GM20431 (cell line): Measurements from ENCODE around the gene SMIM20.
"Not testable (repeated sequence)": the region's sequence is repeated elsewhere in the genome, so short reads cannot be mapped to it uniquely, and the experiment has no call there.

Experiments used
- in situ Hi-C: fragments of 300-500 bp; cut with MseI, MboI; formaldehyde crosslinking; loops from one replicate; pipeline ENCODE4 v1.15.0; 2020; ENCODE audit warnings: low sequenced_read_pairs; ENCODE audit not compliant: unreplicated experiment

SMIM20 gene

DNA sequence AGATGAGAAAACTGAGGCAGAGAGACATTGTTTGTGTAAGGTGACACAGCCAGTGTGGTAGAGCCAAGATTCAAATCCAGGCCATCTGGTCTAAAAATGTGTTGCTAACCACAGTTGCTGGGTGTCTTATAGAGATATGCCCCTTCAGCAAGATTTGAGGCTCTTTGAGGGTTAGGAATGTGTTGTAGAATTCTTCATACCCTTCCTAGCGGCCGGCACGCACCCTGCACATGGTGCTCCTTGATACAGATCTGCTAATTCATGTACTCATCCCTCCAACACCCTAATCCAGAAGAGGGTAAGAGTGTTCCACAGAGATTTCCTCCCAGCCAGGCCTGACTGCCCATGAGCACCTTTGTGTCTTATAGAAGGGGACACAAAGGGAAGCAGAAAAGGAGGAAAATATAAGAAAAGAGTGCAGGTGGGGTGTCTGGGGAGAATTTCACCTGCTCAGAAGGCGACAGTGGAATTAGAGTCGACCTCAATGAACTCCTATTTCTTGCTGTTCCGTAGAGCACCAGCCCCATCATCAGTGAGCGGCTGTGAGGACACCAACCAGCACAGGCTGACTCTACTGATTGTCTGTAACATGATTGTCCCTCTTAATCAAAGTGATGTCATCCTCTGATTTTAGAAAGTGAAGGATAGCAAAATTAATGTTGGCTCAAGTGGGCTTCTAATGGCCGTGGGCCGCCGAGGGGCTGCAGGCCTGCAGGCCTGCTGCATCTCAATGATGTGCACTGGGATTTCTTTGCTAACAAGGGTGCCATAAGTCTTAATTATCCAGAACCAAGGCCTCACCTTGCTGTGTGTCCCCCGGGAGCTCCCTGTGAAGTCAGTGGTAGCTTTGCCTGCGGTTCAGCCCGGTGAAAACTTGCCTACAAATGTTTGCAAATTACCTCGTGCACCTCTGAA lies 24.2 kb upstream of the SMIM20 start:
- in situ Hi-C loops, result no loop called here

DNA sequence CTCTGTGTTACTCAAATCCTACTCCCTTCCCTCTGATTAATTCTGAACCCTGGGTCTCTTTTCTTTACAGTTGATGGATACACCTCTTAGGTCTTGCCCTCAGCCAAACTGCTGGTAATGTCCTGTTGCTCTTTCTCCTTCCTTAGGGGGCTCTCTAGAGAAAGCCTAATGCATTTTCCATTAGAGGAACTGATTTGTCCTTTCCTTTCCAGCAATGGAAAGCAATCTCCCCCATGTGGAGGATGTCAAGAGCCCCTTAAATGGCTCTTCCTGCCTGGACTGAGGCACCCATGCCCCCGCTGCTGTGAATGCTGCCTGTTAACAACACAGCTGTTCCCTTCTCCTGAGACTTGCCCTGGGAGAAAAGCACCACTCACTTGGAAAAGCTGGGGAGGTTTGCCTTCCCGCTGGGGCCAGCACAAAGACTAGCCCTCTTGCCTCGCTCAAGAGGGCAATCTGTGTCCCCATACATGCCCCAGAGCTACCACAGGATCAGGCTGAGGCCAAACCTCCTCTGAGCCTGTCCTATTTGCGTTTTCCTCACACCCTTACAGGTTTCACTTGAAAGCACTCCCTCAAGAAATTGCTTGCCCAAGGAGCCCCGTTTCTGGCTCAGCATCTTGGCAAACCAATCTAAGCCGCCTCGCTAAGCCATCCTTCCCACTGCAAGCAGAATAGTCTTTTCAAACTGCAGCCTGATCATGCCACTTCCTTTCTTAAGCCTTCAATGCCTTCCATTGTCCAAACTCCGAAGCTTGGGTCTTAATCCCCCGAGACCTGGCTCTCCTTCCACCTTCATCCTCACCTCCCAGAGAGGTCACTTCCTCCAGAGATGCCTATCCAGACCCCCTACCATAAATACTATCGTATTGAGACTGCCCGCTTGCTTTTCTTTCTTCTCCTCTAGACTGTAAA lies 23.2 kb upstream of the SMIM20 start:
- in situ Hi-C loops, result no loop called here

DNA sequence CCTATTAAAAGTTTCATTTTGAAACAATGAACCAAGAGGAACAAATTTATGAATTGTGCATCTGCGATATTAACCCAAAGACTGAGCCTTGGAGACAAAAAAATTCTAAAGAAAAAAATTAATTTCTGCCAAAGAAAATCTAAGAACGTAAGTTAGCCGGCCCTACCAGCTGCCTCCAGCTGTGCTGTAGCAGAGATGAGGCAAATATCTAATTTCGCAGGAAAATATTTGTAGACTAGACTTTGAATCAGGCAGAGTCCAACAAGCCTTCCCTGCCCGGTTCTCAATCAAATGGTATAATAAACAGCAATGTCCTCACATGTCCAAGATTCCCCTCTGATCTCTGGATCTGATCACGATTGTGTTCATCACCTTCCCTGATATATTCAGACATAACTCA lies 21.2 kb upstream of the SMIM20 start:
- in situ Hi-C loops, result no loop called here

DNA sequence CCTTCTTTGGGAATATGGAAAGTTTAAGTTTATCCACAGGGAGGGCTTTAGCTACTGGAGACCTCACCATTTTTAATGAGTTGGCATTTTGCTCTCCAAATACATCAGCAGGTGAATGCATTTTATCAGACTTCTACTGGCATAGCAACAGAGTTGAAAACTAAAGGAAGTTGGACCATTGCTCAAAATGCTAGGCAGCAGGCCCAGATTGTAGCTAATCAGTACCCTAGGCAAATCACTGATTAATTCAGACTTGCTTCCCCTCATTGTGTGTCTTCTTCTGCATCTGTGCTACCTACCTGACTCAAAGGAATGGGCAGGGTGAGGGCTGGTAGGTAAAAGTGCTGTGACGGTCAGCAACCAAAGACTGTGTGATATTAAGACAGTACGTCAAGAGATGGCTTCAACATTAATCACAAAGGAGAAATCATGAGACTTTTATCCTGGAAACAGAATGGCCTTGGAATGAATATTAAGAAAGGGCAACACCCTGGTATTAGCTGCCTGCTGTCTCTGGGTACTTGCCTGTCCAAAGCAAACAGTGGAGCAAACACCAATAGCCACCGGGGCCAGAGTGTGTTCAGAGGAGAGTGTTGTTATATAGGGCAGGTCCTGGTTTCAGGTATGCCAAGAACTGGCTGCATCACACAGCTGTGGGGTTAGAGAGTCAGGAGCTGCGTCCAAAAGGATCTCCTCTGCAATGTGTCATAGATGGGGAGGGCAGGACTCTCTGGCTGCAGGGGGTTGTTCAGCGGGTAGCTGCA lies 17.1 kb upstream of the SMIM20 start:
- in situ Hi-C loops, result no loop called here

DNA sequence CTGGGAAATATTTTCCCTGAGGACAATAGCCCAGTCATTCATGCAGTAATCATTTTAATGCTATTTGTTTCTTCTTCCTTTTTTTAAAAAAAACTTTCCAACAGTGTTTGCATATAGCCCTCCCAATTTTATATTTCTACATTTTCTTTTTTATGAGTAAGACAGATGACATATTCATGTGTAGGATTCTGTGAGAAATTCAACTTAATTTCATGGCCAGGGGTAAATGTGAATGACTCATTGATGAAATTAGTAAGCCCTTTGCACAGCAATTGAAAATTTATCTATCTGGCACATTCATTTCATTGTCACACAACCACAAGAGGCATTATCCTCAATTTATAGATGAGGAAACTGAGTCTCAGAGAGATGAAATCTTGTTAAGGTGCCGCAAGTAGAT lies 13.7 kb upstream of the SMIM20 start:
- in situ Hi-C loops, result no loop called here

DNA sequence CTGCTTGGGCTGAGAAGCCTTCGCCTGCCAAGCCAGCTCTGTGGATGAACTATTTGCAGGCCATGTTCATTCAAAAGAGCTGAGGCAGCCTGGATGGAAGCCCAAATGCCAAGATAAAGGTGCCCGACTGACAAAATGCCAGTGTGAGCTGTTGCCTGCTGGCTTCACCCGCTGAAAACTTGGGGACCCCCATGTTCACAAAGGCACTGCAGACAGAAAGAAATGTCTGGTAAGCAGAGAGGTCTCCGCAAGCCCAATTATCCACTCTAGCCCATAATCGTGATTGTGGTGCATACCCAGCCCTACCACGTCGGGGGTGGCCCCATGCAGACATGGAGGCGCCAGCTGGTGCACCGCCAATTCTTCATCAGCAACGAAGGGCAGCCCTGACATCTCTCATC lies 13.0 kb upstream of the SMIM20 start:
- in situ Hi-C loops, result no loop called here

DNA sequence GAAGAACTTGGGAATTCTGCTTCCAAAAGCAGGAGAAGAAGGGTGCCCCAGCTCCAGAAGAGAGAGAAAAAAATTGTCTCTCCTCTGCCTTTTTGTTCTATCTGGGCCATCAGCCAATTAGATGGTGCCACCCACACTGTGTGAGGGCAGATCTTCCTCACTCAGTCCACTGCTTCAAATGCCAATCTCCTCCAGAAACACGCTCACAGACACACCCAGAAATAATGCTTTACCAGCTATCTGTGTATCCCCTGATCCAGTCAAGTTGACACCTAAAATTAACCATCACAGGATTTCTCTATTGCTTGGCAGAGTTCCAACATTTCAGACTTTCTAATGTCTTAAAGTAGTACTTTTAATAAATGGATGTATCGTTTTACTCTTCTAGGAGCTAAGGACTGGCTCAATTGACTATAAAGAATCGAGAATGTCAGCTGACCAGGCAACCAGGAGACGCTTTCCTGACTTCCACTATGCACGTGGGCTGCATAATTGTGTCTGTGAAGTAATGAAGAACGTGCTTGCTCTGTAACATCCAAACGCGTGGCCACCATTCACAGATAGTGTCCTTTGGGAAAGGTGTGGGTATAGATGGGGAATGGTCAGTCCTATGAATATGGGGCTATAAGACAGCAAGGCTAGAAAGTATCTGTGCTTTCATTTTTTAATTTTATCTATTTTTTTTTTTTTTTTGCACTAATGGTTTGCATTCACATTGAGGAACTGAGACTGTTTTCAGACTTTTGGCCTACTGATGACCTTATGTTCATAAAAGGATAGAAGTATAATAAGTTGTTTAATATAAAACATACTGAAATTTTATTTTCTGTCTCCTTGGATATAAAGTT lies 9.9 kb upstream of the SMIM20 start:
- in situ Hi-C loops, result no loop called here

DNA sequence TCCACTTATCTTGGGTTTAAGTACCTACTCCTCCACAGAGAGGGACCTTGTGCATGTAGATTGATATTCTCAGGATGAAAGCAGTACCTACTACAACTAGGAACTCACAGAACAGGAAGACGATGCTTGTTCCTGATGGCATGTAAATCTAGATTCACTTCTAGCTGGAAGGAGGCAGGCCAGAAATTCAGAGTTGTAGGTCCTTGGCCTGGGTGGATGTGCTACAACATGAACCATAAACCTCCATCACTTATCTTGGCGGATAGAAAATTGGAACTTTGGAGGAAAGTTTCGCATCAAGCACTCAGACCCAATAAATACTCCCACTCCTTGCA lies 9.3 kb upstream of the SMIM20 start:
- in situ Hi-C loops, result no loop called here

DNA sequence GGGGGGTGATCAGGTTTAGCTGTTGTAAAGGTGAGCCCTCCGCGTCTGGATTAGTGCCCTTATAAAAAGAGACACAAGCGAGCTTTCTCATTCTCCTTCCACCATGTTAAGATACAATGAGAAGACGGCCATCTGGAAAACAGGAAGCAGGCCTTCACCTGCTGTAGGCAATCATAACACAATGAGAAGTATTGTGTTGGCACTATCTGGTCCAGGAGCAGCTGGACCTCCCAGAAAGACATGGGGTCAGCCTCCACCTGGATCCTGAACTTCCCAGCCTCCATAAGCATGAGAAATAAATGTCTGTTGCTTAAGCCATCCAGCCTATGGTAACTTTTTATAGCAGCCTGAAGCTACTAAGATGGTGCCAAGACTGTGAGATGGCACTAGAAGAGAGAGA lies 8.6 kb upstream of the SMIM20 start:
- in situ Hi-C loops, result no loop called here

DNA sequence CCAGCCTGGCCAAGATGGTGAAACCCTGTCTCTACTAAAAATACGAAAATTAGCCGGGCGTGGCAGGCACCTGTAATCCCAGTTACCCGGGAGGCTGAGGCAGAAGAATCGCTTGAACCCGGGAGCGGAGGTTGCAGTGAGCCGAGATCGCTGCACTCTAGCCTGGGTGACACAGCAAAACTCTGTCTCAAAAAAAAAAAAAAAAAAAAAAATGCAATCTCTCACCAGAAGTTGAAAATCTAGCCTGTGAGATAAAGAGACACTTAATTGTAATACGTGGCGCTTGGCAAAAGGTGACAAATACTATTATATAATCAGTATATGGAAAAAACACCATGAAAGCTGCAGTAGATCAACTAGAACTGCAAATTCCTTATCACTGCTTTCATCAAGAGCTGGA lies 7.9 kb upstream of the SMIM20 start:
- in situ Hi-C loops, result not testable (repeated sequence)

DNA sequence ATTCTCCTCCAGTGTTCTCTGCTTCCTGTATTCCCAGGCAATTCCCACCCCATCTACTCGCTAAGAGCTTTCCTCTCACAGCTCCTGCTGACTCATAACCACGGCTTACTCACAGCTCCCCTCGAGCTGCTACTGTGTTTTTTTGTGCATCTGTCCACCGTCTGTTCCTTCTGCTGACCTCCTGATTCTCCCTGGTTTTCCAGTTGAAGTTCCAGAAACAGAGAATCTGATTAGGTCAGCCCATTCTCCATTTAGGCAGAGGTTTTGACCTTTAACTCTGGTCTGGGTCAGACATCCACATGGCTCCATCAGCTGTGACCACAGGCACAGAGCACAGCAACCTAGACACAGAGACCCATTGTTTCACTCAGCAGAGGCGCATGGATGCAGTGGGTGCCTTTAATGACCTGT lies 5.5 kb upstream of the SMIM20 start:
- in situ Hi-C loops, result no loop called here

DNA sequence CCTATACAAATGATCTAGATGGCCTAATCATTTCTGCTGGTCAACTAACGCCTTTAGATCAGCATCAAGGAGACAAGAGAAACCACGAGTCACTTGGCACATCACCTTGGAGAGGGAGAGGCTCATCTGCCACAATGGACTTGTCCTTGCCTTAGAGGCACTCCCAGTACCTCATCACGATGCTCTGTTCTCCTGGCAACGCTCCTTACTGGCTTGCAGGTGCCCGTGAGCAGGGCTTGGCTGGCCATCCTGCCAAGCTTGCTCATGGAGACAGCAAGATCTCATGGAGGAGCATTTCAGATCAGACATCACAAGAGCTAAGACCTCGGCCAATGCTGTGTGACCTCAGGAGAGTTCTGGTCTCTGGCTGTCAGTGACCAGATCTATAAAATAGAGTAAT lies 2.7 kb upstream of the SMIM20 start:
- in situ Hi-C loops, result no loop called here

DNA sequence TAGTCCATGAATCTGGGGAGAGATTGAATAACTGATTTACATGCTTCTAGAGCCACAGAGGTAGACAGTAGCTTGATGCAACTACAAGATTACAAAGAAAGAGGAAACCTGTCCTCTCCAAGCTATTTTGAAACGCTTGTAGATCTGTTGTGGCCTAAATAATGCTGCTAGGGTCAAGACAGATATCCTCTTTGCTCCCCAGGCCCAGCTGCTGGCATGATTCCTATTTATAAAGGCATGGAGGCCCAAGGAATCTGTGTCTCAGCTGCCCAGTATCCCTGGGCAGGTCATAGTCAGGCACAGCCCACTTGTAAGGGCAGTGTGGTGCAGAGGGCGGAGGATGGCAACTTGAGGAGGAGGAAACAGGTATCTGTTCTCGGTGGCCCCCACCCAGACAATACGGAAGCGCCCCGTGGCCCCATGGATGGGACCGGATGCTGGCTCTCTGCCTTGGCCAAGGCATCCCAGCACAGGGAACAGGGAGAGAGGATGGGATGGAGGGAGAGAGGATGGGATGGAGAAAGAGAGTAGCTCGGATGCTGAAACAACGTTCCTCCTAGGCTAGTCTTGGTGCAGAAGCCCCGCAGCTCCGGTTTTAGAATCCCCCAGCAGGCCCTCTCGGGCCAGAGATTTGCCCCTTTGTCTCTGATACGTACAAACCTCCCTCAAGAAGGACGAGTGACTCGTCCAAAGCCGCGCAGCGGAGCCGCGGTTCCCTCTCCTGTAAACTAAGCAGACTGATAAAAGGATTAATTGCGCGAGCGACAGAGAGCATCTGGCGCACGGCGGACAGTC lies 767 bp upstream of the SMIM20 start:
- in situ Hi-C loops, result no loop called here

DNA sequence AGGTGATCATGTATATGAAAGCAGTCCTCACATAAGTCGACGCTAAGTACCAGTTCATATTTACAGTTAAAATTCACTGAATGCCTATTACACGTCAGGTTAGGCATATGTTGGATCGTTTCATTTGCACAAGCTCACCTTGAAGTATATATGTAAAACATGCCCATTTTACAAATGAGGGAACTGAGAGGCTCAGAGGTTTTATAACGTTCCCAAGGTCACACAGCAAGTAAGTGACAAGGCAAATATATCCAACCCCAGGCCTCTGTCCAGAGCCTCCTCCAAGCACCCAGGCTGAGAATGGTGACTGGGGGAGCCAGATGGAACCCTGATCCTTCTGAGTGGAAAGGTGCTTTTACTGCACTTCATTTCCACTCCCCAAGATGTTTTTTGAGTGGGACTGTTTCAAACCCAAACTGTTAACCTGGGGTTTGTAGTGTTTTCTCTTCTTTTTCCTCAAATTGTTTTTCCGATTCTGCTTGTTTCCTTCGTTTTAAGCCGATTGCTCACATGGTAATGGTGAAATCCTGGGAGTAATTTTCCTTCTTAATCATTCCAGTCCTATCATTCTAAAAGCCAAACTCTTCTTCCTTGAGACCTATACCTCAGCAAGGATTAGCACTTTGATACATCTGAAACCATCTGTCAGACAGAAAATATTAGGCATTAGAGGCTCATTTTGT lies 791 bp downstream of the SMIM20 start:
- in situ Hi-C loops, result no loop called here

DNA sequence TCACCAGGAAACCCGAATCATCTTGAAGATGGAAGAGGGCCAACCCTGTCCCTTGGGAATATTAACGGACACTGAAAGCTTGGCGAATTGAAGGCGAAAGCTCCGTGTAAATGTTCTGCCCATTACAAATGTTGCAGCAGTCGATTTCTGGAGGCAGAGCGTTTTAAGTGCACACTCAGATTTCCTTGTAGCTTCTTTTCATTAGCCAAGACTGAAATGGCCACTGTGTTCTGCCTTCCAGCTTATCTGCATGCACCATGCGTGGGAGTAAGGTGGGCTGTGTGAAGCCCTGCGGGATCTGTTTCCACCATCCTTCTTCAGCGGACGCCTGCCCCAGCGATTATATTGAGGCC lies 1.3 kb downstream of the SMIM20 start:
- in situ Hi-C loops, result no loop called here

DNA sequence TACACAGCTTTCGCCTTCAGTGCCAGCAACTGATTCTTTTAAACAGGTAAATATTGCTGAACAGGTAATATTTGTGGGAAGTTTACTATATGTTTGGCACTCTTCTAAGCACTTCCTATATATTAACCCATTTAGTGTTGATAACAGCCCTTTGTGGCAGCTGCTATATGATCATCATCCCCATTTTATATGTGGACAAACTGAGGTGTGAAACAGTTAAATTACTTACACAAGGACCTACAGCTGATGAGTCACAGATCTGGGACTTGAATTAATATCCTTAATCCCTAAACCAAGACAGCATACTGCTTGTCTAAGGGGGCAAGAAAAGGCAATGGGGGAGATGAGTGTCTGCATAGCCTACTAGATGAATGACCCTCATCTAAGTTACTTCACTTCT lies 2.9 kb downstream of the SMIM20 start:
- in situ Hi-C loops, result no loop called here

DNA sequence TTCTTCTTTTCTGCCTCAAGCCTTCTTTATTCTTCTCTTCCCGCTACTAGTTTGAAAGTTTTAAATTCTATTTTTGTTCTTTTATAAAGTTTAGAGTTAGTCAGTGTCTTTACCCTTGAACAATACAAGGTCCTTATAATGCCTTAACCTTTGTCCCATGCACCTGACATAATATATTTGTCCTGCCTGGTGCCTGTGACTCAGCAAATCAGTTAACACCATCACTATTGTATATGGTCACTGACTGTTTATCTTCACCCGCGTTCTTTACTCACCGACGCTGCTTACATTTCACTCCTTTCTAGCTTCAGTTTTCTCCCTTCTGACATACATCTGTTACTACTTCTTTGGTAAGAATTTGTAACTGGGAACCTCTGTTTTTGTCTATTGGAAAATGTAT lies 5.7 kb downstream of the SMIM20 start:
- in situ Hi-C loops, result no loop called here

DNA sequence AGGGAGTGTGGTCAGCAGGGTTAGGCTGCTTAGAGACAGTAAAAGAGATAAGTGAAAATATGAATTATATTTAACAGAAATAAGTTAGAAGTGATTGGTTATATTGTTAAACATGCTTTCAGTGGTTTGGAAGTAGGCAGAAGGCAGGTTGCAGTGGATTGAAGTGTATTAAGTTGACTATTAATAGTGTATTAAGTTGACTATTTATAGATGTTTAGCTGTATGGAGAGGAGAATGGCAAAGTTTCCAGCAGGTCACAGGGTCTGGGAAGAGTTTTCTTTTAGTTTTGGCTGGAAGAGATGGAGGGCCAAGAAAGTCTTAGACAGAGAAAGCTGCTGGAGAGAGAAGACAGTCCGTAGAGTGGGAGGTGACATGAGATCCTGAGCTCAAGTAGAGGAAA lies 7.9 kb downstream of the SMIM20 start:
- in situ Hi-C loops, result no loop called here
